ENCODE data around the gene TINAGL1. TPM values are rescaled to one million over a fixed set of nuclear protein-coding genes. Genes with fewer than 3 reads are reported as not detected.

TINAGL1 gene
- total and polyA plus RNA-seq, 9 donors: 19.3 to 31.8 (median 25.0) TPM

DNA sequence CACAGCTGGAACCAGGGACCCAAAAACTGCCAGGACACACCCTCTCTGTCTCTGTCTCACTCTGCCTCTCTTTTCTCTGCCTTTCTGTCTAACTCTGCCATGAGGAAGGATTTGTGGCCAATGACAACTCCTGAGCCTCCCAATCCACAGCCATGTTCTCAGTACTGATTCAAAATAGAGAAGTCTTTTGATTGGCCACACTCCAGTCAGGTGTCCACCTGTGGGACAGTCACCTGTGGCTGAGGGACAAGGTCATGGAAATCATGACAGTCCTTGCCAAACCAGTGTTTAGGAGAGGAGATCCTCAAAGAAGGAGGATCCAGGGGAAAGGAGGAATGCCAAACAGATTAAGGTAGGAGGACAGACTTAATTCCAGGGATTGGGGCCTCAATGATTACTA is 15.8 kb downstream of the TINAGL1 start:
- peaks cover 22% of the 10 kb centered on the region for H3K4me1 ChIP-seq (ENCODE audit: control insufficient read depth, insufficient read depth, low read length)
- H3K9me3 ChIP-seq (replicated peaks; ENCODE audit: control insufficient read depth, low read depth, low read length): no peaks in the 10 kb centered on the region
- no peak overlapping the region for H3K4me3 ChIP-seq (ENCODE audit: low read length)
- no peak overlapping the region for H3K27ac ChIP-seq (ENCODE audit: low read length)
- H3K36me3 ChIP-seq (ENCODE audit: control insufficient read depth, insufficient read depth, low read length): no peaks in the 10 kb centered on the region
- H3K27me3 ChIP-seq (ENCODE audit: control insufficient read depth, insufficient read depth, low read length): peaks cover 17% of the 10 kb centered on the region
- DNase-seq: no peak

DNA sequence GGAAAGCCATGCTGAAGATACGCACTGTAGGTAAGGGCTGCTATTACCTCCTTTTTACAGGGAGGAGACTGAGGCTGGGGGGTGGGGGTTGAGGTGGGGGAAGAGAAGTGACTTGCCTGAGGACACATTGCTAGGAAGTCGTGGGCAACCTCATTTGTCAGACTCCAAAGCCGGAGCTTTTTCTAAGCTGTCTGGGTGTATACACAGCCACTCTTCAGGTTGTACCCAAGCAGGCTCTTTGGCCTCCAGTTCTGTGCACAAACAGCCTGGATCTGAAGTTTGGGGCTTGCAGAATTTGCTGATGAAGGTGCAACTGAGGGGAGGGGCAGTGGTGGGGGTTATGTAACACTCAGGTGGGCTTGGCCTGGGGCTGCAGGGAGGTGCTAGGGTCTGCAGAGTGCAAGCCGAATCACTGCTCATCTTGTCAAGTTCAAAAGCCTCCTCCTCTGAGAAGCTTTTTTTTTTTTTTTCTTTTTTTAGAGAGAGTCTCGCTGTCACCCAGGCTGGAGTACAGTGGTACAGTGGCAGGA is 16.9 kb downstream of the TINAGL1 start:
- Histone ChIP-seq H3K27me3 (ENCODE audit: control insufficient read depth, insufficient read depth, low read length) (peaks cover 14% of the 10 kb centered on the region), H3K4me3 (ENCODE audit: low read length) (no peak overlapping the region), H3K4me1 (ENCODE audit: control insufficient read depth, insufficient read depth, low read length) (peaks cover 12% of the 10 kb centered on the region), H3K27ac (ENCODE audit: low read length) (no peak overlapping the region), H3K9me3 (replicated peaks; ENCODE audit: control insufficient read depth, low read depth, low read length) (no peaks in the 10 kb centered on the region), H3K36me3 (ENCODE audit: control insufficient read depth, insufficient read depth, low read length) (no peaks in the 10 kb centered on the region)
- WGBS (ENCODE audit: insufficient coverage): 50% methylated on average over 1 of the region's 5 CpGs
- DNase-seq: no peak

DNA sequence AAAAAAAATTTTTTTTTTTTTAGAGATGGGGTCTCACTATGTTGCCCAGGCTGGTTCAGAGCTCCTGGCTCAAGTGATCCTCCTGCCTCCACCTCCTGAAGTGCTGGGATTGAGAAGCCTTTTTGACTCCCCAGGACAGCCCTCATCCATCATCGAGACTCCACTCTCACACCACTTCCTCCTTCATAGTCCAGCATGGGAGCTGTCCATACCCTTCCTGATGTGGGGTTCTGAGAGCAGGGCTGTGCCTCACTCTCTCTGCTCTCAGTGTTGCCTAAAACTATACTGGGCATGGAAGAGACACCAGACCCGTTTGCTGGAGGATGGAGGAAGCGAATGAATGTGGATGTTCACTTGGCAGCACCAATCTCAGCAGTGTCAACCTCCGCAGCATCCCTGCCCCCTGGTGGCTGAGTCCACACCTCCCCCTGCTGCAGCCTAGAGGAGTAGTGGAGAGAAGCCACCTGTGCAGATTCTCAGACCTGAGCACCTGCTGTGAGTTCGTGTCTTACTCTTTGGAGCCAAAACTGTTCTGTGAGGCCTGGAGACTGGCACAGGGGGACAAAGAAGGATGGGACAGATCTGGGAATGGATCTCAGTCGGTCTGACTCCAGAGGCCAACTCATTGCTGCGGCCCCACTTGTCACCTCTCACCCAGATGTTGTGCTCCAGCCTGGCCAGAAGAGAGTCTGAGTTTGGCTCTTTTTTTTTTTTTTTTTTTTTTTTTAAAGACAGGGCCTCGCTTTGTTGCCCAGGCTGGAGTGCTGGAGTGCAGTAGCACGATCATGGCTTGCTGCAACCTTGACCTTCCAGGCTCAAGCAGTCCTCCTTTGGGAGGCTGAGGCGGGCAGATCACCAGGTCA is 17.7 kb downstream of the TINAGL1 start:
- H3K27ac ChIP-seq (ENCODE audit: low read length): no peak overlapping the region
- H3K4me3 ChIP-seq (ENCODE audit: low read length): no peak overlapping the region
- peaks cover 4% of the 10 kb centered on the region for H3K4me1 ChIP-seq (ENCODE audit: control insufficient read depth, insufficient read depth, low read length)
- peaks cover 9% of the 10 kb centered on the region for H3K27me3 ChIP-seq (ENCODE audit: control insufficient read depth, insufficient read depth, low read length)
- peak; percentile 43 for DNase-seq
- WGBS (ENCODE audit: insufficient coverage): 34% methylated on average over 6 of the region's 10 CpGs
- no peaks in the 10 kb centered on the region for H3K36me3 ChIP-seq (ENCODE audit: control insufficient read depth, insufficient read depth, low read length)
- H3K9me3 ChIP-seq (replicated peaks; ENCODE audit: control insufficient read depth, low read depth, low read length): no peaks in the 10 kb centered on the region

DNA sequence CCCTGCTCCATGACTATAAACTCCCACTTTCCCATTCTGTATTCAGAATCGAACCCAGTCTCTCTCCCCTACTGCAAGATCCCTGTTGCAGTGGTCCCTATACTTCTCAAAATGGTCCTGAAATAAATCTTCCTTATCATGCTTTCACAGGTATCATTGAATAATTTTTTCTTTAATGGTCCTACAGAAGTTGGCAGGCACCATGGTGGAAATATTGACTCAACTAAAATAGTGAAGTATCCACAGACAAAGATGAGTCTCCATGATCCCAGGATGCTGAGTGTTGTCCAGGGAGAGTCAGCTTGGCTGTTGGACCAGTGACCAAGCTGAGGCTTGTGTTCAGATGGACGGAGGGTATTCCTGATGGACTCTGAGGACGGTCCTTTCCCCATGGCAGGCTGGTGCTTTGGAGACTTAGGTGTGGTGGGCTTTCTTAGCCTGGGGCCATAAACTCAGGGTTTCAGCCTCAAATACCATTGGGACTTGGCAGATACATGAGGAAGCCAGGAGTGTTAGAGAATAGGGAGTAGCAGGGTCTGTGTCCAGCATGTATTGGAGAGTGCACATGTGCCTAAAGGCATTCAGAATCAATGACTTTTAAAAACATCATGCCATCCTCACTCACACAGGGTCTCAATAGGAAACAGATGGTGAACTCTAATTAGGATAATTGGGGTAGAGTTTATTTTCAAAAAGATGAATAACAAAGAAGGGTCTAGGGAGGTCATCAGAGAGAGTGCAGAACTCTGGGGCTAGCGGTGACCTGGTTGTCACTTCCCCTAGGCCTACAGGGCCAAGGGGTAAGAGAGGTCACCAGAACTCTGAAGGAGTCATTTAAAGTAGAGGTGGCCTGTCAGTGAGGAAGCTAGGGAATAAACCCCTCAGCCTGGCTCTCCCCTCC is 19.8 kb downstream of the TINAGL1 start:
- Histone ChIP-seq H3K9me3 (replicated peaks; ENCODE audit: control insufficient read depth, low read depth, low read length) (no peaks in the 10 kb centered on the region), H3K4me3 (ENCODE audit: low read length) (no peak overlapping the region), H3K27ac (ENCODE audit: low read length) (no peak overlapping the region), H3K27me3 (ENCODE audit: control insufficient read depth, insufficient read depth, low read length) (no peaks in the 10 kb centered on the region), H3K36me3 (ENCODE audit: control insufficient read depth, insufficient read depth, low read length) (no peaks in the 10 kb centered on the region), H3K4me1 (ENCODE audit: control insufficient read depth, insufficient read depth, low read length) (peaks cover 4% of the 10 kb centered on the region)
- 75% methylated on average over 3 of the region's 4 CpGs for WGBS (ENCODE audit: insufficient coverage)
- DNase-seq: no peak

DNA sequence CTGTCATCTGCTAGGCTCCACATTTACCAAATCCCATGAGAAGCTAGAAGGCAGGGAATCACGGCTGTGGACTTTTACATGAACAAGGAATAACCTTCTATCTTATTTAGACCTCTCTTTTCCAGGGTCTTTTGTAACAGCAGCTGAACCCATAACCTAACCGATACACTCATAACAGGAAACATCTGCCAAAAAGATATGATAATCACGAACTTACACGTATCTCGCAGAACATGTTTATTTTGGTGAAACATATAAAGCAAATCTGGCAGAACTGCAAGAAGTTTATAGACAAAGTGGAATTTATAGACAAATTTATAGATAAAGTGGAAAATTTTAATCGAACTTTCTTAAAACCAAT is 20.4 kb downstream of the TINAGL1 start:
- no peaks in the 10 kb centered on the region for H3K27me3 ChIP-seq (ENCODE audit: control insufficient read depth, insufficient read depth, low read length)
- no peak overlapping the region for H3K27ac ChIP-seq (ENCODE audit: low read length)
- H3K36me3 ChIP-seq (ENCODE audit: control insufficient read depth, insufficient read depth, low read length): no peaks in the 10 kb centered on the region
- no peak overlapping the region for H3K4me3 ChIP-seq (ENCODE audit: low read length)
- peaks cover 4% of the 10 kb centered on the region for H3K4me1 ChIP-seq (ENCODE audit: control insufficient read depth, insufficient read depth, low read length)
- H3K9me3 ChIP-seq (replicated peaks; ENCODE audit: control insufficient read depth, low read depth, low read length): no peaks in the 10 kb centered on the region
- DNase-seq: no peak
- WGBS (ENCODE audit: insufficient coverage): 0% methylated on average over 1 of the region's 6 CpGs

DNA sequence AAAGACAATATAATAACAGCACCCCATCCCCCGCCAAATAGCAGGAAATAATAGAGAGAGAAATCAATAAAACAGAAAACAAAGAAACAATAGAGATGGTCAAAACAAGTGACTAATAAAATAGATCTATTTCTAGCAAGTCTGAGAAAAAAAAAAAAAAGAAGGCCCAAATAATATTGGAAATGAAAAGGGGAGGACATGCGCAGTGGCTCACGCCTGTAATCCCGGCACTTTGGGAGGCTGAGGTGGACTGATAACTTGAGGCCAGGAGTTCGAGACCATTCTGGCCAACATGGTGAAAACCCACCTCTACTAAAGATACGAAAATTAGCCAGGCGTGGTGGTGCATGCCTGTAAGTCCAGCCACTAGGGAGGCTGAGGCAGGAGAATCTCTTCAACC is 22.7 kb downstream of the TINAGL1 start:
- H3K4me1 ChIP-seq (ENCODE audit: control insufficient read depth, insufficient read depth, low read length): no peaks in the 10 kb centered on the region
- H3K27ac ChIP-seq (ENCODE audit: low read length): no peak overlapping the region
- WGBS (ENCODE audit: insufficient coverage): no CpG with 5 or more reads among the region's 7 CpGs
- H3K36me3 ChIP-seq (ENCODE audit: control insufficient read depth, insufficient read depth, low read length): no peaks in the 10 kb centered on the region
- H3K27me3 ChIP-seq (ENCODE audit: control insufficient read depth, insufficient read depth, low read length): no peaks in the 10 kb centered on the region
- no peak for DNase-seq
- H3K4me3 ChIP-seq (ENCODE audit: low read length): no peak overlapping the region
- H3K9me3 ChIP-seq (replicated peaks; ENCODE audit: control insufficient read depth, low read depth, low read length): no peaks in the 10 kb centered on the region

DNA sequence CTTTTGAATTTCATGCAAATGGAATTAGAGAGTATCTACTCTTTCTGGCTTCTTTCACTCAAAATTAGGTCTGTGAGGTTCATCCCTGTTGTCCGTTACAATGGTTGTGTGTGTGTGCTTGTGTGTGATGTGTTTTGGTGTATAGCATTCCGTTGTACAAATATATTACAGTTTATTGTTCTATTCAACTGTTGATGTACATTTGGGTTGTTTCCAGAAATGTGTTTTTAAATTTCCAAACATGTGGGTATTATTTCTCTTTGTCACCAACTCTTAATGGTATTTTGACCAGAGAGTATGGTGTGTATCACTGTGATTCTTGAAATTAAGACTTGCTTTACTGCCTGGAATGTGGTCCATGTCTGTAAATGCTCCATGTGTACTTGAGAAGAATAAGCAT is 24.3 kb downstream of the TINAGL1 start:
- no peaks in the 10 kb centered on the region for H3K36me3 ChIP-seq (ENCODE audit: control insufficient read depth, insufficient read depth, low read length)
- no peaks in the 10 kb centered on the region for H3K4me1 ChIP-seq (ENCODE audit: control insufficient read depth, insufficient read depth, low read length)
- no peaks in the 10 kb centered on the region for H3K9me3 ChIP-seq (replicated peaks; ENCODE audit: control insufficient read depth, low read depth, low read length)
- DNase-seq: no peak
- no peak overlapping the region for H3K27ac ChIP-seq (ENCODE audit: low read length)
- H3K27me3 ChIP-seq (ENCODE audit: control insufficient read depth, insufficient read depth, low read length): no peaks in the 10 kb centered on the region
- WGBS (ENCODE audit: insufficient coverage): no CpG with 5 or more reads among the region's 2 CpGs
- no peak overlapping the region for H3K4me3 ChIP-seq (ENCODE audit: low read length)

DNA sequence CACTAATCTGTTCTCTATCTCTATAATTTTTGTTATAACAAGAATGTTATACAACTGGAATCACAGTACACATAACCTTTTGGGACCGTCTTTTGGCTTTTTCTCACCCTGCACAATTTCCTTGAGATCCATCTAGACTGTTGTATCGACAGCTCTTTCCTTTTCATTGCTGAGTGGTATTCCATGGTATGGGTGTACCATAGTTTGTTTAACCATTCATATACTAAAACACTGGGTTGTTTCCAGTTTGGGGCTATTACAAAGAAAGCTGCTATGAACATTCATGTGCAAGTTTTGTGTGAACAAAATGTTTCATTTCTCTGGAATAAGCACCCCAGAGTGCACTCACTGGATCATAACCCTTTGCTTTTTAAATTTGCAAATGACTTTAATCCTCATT is 25.8 kb downstream of the TINAGL1 start:
- H3K9me3 ChIP-seq (replicated peaks; ENCODE audit: control insufficient read depth, low read depth, low read length): no peaks in the 10 kb centered on the region
- no peak for DNase-seq
- H3K36me3 ChIP-seq (ENCODE audit: control insufficient read depth, insufficient read depth, low read length): no peaks in the 10 kb centered on the region
- H3K4me3 ChIP-seq (ENCODE audit: low read length): no peak overlapping the region
- no peaks in the 10 kb centered on the region for H3K27me3 ChIP-seq (ENCODE audit: control insufficient read depth, insufficient read depth, low read length)
- no CpG with 5 or more reads among the region's 2 CpGs for WGBS (ENCODE audit: insufficient coverage)
- H3K27ac ChIP-seq (ENCODE audit: low read length): no peak overlapping the region
- no peaks in the 10 kb centered on the region for H3K4me1 ChIP-seq (ENCODE audit: control insufficient read depth, insufficient read depth, low read length)

DNA sequence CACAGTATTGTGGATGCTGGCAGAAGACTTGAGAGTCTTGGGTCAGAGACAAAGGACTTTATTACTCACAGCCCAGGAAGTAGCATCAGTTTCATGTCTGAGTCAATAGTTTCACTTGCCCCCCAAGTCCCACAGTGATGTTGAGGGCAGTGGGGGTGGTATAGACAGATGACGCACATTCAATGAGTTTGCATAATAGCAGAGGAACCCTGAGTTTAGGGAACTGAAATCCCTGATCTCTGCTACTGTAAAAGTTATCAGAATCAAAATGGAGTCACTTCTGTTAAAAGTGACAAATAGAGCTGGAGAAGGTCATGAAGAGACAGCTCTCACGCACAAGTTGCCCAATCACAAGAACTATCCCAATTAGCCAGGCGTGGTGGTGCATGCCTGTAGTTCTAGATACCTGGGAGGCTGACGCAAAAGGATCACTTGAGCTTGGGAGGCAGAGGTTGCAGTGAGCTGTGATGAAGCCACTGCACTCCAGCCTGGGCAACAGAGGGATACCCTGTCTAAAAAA is 29.7 kb downstream of the TINAGL1 start:
- H3K27me3 ChIP-seq (ENCODE audit: control insufficient read depth, insufficient read depth, low read length): no peaks in the 10 kb centered on the region
- no peak overlapping the region for H3K27ac ChIP-seq (ENCODE audit: low read length)
- no peaks in the 10 kb centered on the region for H3K4me1 ChIP-seq (ENCODE audit: control insufficient read depth, insufficient read depth, low read length)
- no CpG with 5 or more reads among the region's 4 CpGs for WGBS (ENCODE audit: insufficient coverage)
- no peak overlapping the region for H3K4me3 ChIP-seq (ENCODE audit: low read length)
- no peak for DNase-seq
- H3K9me3 ChIP-seq (replicated peaks; ENCODE audit: control insufficient read depth, low read depth, low read length): no peaks in the 10 kb centered on the region
- H3K36me3 ChIP-seq (ENCODE audit: control insufficient read depth, insufficient read depth, low read length): no peaks in the 10 kb centered on the region

DNA sequence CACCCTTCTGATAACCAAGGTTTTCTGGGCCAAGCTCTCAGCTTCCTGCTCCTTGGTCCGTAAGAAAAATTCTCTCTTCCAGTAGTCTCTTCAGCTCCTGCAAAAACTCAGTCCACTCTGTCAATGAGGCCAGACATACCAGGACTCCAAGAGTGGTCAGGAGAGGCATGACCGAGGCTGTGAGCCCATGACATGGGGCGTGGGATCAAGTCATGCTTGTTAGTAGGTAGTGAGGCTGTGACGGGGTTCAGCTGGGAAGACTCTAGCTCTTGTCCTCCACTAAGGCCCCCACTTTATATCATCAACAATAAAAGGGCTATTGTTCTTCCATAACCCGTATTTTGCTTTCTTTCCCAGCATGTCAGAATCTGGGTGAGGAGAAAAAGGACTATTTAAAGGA is 31.0 kb downstream of the TINAGL1 start:
- WGBS (ENCODE audit: insufficient coverage): 71% methylated on average over 1 of the region's 5 CpGs
- no peaks in the 10 kb centered on the region for H3K9me3 ChIP-seq (replicated peaks; ENCODE audit: control insufficient read depth, low read depth, low read length)
- H3K36me3 ChIP-seq (ENCODE audit: control insufficient read depth, insufficient read depth, low read length): no peaks in the 10 kb centered on the region
- no peak overlapping the region for H3K27ac ChIP-seq (ENCODE audit: low read length)
- no peaks in the 10 kb centered on the region for H3K4me1 ChIP-seq (ENCODE audit: control insufficient read depth, insufficient read depth, low read length)
- no peak overlapping the region for H3K4me3 ChIP-seq (ENCODE audit: low read length)
- DNase-seq: no peak
- H3K27me3 ChIP-seq (ENCODE audit: control insufficient read depth, insufficient read depth, low read length): no peaks in the 10 kb centered on the region
